HEK293 (cell line): ENCODE data around the gene ETF1.
A peak's percentile ranks its signal among the peaks of the same experiment; 100 is the strongest.

Experiments used
- CTCF ChIA-PET: fragments of 350-600 bp; formaldehyde crosslinking; extraction: SDS; loops from one replicate; lab custom pipeline; 2021; ENCODE audit warnings: antibody characterized with exemption; lab: Yijun Ruan, JAX
- POLR2A ChIA-PET: fragments of 300-600 bp; formaldehyde crosslinking; extraction: SDS; loops from one replicate; lab custom pipeline; 2020; ENCODE audit warnings: antibody characterized with exemption, inconsistent platforms; lab: Yijun Ruan, JAX
- H3K27ac ChIP-seq: fragments of 200-500 bp; sonication (Bioruptor generic); 2 replicates; pipeline ENCODE4 v1.5.1; 2014; ENCODE audit warnings: low read depth, low read length, control low read depth, inconsistent platforms; ENCODE audit errors: extremely low read depth
- H3K36me3 ChIP-seq, 2 experiments: fragments of 200-500 bp in 1 of 2; sonication (Bioruptor generic) in 1 of 2; 1 replicate in 1 of 2; 2 replicates in 1 of 2; pipeline ENCODE4 v1.5.1; 2014 to 2017; ENCODE audit warnings: inconsistent platforms in 2 of 2, low read length in 2 of 2; ENCODE audit not compliant: control insufficient read depth in 2 of 2, insufficient read depth in 1 of 2
- H3K4me1 ChIP-seq: fragments of 200-500 bp; sonication (Bioruptor generic); 2 replicates; pipeline ENCODE4 v1.5.1; 2014; ENCODE audit warnings: mild to moderate bottlenecking, low read length, inconsistent platforms; ENCODE audit not compliant: control insufficient read depth, insufficient read depth
- H3K4me3 ChIP-seq: 2 replicates; pipeline ENCODE4 v1.5.1; 2011; ENCODE audit warnings: low read depth, mild to moderate bottlenecking, control low read depth, low read length, moderate library complexity
- H3K9me3 ChIP-seq: fragments of 200-500 bp; sonication (Bioruptor generic); 2 replicates; pipeline ENCODE4 v1.5.1; 2014; ENCODE audit warnings: low read depth, low read length, inconsistent platforms; ENCODE audit not compliant: control insufficient read depth, insufficient read depth
- MZF1 ChIP-seq: fragments of 450-650 bp; formaldehyde crosslinking; IDR thresholded peaks from 2 replicates; pipeline ENCODE4 v1.5.1; 2017; ENCODE audit warnings: missing biosample characterization, missing genetic modification characterization, borderline replicate concordance
- PRDM1 ChIP-seq: fragments of 450-650 bp; formaldehyde crosslinking; IDR thresholded peaks from 2 replicates; pipeline ENCODE4; 2016; ENCODE audit warnings: missing biosample characterization, missing genetic modification characterization
- SP7 ChIP-seq: fragments of 450-650 bp; formaldehyde crosslinking; IDR thresholded peaks from 2 replicates; pipeline ENCODE4 v1.5.1; 2016; ENCODE audit warnings: missing biosample characterization, missing genetic modification characterization
- YY2 ChIP-seq: fragments of 450-650 bp; formaldehyde crosslinking; IDR thresholded peaks from 2 replicates; pipeline ENCODE4 v1.5.1; 2016; ENCODE audit warnings: missing biosample characterization, missing genetic modification characterization
- ZBTB10 ChIP-seq: fragments of 450-650 bp; formaldehyde crosslinking; IDR thresholded peaks from 2 replicates; pipeline ENCODE4 v1.5.1; 2016; ENCODE audit warnings: missing biosample characterization, missing genetic modification characterization
- ZEB2 ChIP-seq: fragments of 450-650 bp; formaldehyde crosslinking; IDR thresholded peaks from 2 replicates; pipeline ENCODE4 v1.5.1; 2016; ENCODE audit warnings: missing biosample characterization, missing genetic modification characterization
- ZFHX2 ChIP-seq: fragments of 450-650 bp; formaldehyde crosslinking; conservative IDR thresholded peaks from 2 replicates; pipeline ENCODE4 v1.5.1; 2016; ENCODE audit warnings: missing biosample characterization, missing genetic modification characterization
- ZFP69B ChIP-seq: fragments of 450-650 bp; formaldehyde crosslinking; IDR thresholded peaks from 2 replicates; pipeline ENCODE4 v1.5.1; 2016; ENCODE audit warnings: missing biosample characterization, missing genetic modification characterization
- ZNF10 ChIP-seq: fragments of 450-650 bp; formaldehyde crosslinking; IDR thresholded peaks from 2 replicates; pipeline ENCODE4 v1.5.1; 2017; ENCODE audit warnings: missing biosample characterization, missing genetic modification characterization
- ZNF184 ChIP-seq: fragments of 450-650 bp; IDR thresholded peaks from 2 replicates; pipeline ENCODE4 v1.5.1; 2018; ENCODE audit warnings: missing biosample characterization, mild to moderate bottlenecking, missing genetic modification characterization
- ZNF324 ChIP-seq: fragments of 450-650 bp; formaldehyde crosslinking; IDR thresholded peaks from 2 replicates; pipeline ENCODE4 v1.5.1; 2016; ENCODE audit warnings: missing biosample characterization, missing genetic modification characterization
- ZNF48 ChIP-seq: fragments of 450-650 bp; formaldehyde crosslinking; IDR thresholded peaks from 2 replicates; pipeline ENCODE4 v1.5.1; 2016; ENCODE audit warnings: missing biosample characterization, missing genetic modification characterization
- ZNF518A ChIP-seq: fragments of 450-650 bp; formaldehyde crosslinking; conservative IDR thresholded peaks from 2 replicates; pipeline ENCODE4 v1.5.1; 2016; ENCODE audit warnings: low read depth, missing biosample characterization, missing genetic modification characterization
- ZNF544 ChIP-seq: fragments of 450-650 bp; formaldehyde crosslinking; IDR thresholded peaks from 2 replicates; pipeline ENCODE4 v1.5.0; 2017; ENCODE audit warnings: missing biosample characterization, missing genetic modification characterization
- ZNF548 ChIP-seq: fragments of 450-650 bp; formaldehyde crosslinking; IDR thresholded peaks from 2 replicates; pipeline ENCODE4 v1.5.1; 2016; ENCODE audit warnings: missing biosample characterization, missing genetic modification characterization
- ZNF549 ChIP-seq: fragments of 450-650 bp; IDR thresholded peaks from 2 replicates; pipeline ENCODE4 v1.5.1; 2018; ENCODE audit warnings: missing biosample characterization, missing genetic modification characterization, mild to moderate bottlenecking, inconsistent platforms, moderate library complexity
- ZNF596 ChIP-seq: fragments of 450-650 bp; IDR thresholded peaks from 2 replicates; pipeline ENCODE4 v1.5.0; 2018; ENCODE audit warnings: missing biosample characterization, mild to moderate bottlenecking, missing genetic modification characterization, moderate library complexity
- ZNF624 ChIP-seq: fragments of 450-650 bp; formaldehyde crosslinking; IDR thresholded peaks from 2 replicates; pipeline ENCODE4 v1.5.1; 2017; ENCODE audit warnings: missing biosample characterization, missing genetic modification characterization
- ZNF768 ChIP-seq: fragments of 450-650 bp; formaldehyde crosslinking; IDR thresholded peaks from 2 replicates; pipeline ENCODE4 v1.5.1; 2018; ENCODE audit warnings: missing biosample characterization, mild to moderate bottlenecking, missing genetic modification characterization

ETF1 gene

GRCh38 chr5:138565100-138565821, 22.2 kb upstream of the ETF1 start:
- ChIA-PET CTCF (interaction anchor here (1.4 kb wide), 1 partner anchor 10 kb away, joined by 5 read pairs; no protein-coding TSS in a partner anchor), POLR2A (interaction anchor here (0.8 to 1.3 kb wide), 3 partner anchors 10 to 22 kb away, joined by 3 to 5 read pairs (median 3); partner anchors contain the start of gene ETF1)
- H3K9me3 ChIP-seq = no peaks in the 10 kb centered on the region
- H3K36me3 ChIP-seq = peaks cover 85 to 95% of the 10 kb centered on the region in 2 experiments
- TF ChIP-seq ZNF596 (tag by site-specific recombination) (no peak), ZNF184 (tag by site-specific recombination) (no peak), SP7 (no peak), YY2 (tag by site-specific recombination) (no peak), ZNF768 (tag by site-specific recombination) (no peak), ZNF548 (tag by site-specific recombination) (no peak), MZF1 (tag by site-specific recombination) (no peak), ZFP69B (tag by site-specific recombination) (no peak)
- H3K4me1 ChIP-seq = no peaks in the 10 kb centered on the region
- no peak overlapping the region for H3K4me3 ChIP-seq
- no peak overlapping the region for H3K27ac ChIP-seq

- POLR2A ChIA-PET = interaction anchor here (1.2 kb wide), 1 partner anchor 11 kb away, joined by 4 read pairs; the partner anchor contains the start of gene HSPA9
- no peak overlapping the region for H3K27ac ChIP-seq
- CTCF ChIA-PET = interaction anchor here (0.7 kb wide), 1 partner anchor 9 kb away, joined by 3 read pairs; no protein-coding TSS in a partner anchor
- no peak for TF ChIP-seq ZNF624 (tag by site-specific recombination)
- H3K4me1 ChIP-seq = no peaks in the 10 kb centered on the region
- H3K4me3 ChIP-seq = no peak overlapping the region
- H3K9me3 ChIP-seq = no peaks in the 10 kb centered on the region
- peaks cover 81 to 95% of the 10 kb centered on the region in 2 experiments for H3K36me3 ChIP-seq
Measured at GRCh38 chr5:138564242-138564641, 21.2 kb upstream of the ETF1 start.

GRCh38 chr5:138563340-138564118, 20.5 kb upstream of the ETF1 start:
- H3K36me3 ChIP-seq = peaks cover 79 to 95% of the 10 kb centered on the region in 2 experiments
- no peak for TF ChIP-seq PRDM1 (tag by site-specific recombination)
- 0 out of 2 replicates have a peak, but pooled peaks have one; percentile 12 for TF ChIP-seq ZFHX2 (tag by site-specific recombination)
- H3K27ac ChIP-seq = no peak overlapping the region
- no peaks in the 10 kb centered on the region for H3K4me1 ChIP-seq
- no peak overlapping the region for H3K4me3 ChIP-seq
- no peaks in the 10 kb centered on the region for H3K9me3 ChIP-seq
- ChIA-PET CTCF (interaction anchor here (0.7 to 0.9 kb wide), 2 partner anchors 8 to 98 kb away, joined by 3 read pairs; partner anchors contain the start of gene EGR1), POLR2A (interaction anchor here (1.2 kb wide), 1 partner anchor 12 kb away, joined by 4 read pairs; the partner anchor contains the start of gene HSPA9)

- POLR2A ChIA-PET = interaction anchor here (0.7 to 1.3 kb wide), 2 partner anchors 8 to 17 kb away, joined by 3 to 5 read pairs; partner anchors contain the start of gene ETF1
- no peaks in the 10 kb centered on the region for H3K9me3 ChIP-seq
- no peak overlapping the region for H3K4me3 ChIP-seq
- peaks cover 66 to 95% of the 10 kb centered on the region in 2 experiments for H3K36me3 ChIP-seq
- CTCF ChIA-PET = no interaction called here
- H3K27ac ChIP-seq = no peak overlapping the region
- H3K4me1 ChIP-seq = no peaks in the 10 kb centered on the region
- no peak for TF ChIP-seq ZEB2 (tag by site-specific recombination)
- no peak for TF ChIP-seq ZNF549 (tag by site-specific recombination)
- no peak for TF ChIP-seq ZBTB10 (tag by site-specific recombination)
- no peak for TF ChIP-seq ZNF324 (tag by site-specific recombination)
- no peak for TF ChIP-seq ZNF10 (tag by site-specific recombination)
- TF ChIP-seq ZNF48 (tag by site-specific recombination) = no peak
- TF ChIP-seq ZNF518A = no peak
- TF ChIP-seq ZNF544 (tag by site-specific recombination) = no peak
Measured at GRCh38 chr5:138560971-138561370, 17.9 kb upstream of the ETF1 start.
